Prostate gland (tissue), 2 donors: ENCODE results near the gene TRIM67. TPM values are rescaled to one million over a fixed set of nuclear protein-coding genes. Genes with fewer than 3 reads are reported as not detected.

Experiments
- DNase-seq: peaks from one replicate; pipeline ENCODE4 v3.0.0-alpha.2; 2019; ENCODE audit warnings: low spot score
- H3K27ac ChIP-seq, 2 donors: fragments of 200-600 bp; sonication (generic); 2 replicates each; pipeline ENCODE4 v1.5.1; 2017 to 2019
- H3K27me3 ChIP-seq: fragments of 200-600 bp; sonication (generic); replicated peaks from 2 replicates; pipeline ENCODE4 v1.5.1; 2019; ENCODE audit not compliant: insufficient read depth
- H3K36me3 ChIP-seq, 2 donors: fragments of 200-600 bp; sonication (generic); 1 replicate in 1 of 2; 2 replicates in 1 of 2; pipeline versions ENCODE4 v1.5.1 to v1.8.1; 2017 to 2019
- H3K4me1 ChIP-seq: fragments of 200-600 bp; sonication (generic); replicated peaks from 2 replicates; pipeline ENCODE4 v1.5.1; 2019
- H3K4me3 ChIP-seq, 2 donors: fragments of 200-600 bp; sonication (generic); 2 replicates each; pipeline ENCODE4 v1.5.1; 2017 to 2019
- H3K9me3 ChIP-seq: fragments of 200-600 bp; sonication (generic); 2 replicates; pipeline ENCODE4 v1.5.1; 2017
- POLR2A ChIP-seq: fragments of 450-650 bp; IDR thresholded peaks from one replicate; pipeline ENCODE4 v1.6.1; 2016; ENCODE audit warnings: antibody characterized with exemption, mild to moderate bottlenecking
- POLR2AphosphoS5 ChIP-seq: sonication (generic); formaldehyde crosslinking; IDR thresholded peaks from one replicate; pipeline ENCODE4 v1.6.1; 2017; ENCODE audit warnings: antibody characterized with exemption
- WGBS: methylation state at CpG from one replicate; pipeline ENCODE4 v1.1.5; 2018; 5-methylcytosine and 5-hydroxymethylcytosine counted together
- intact Hi-C: fragments of 100-400 bp; cut with DNase I; formaldehyde crosslinking; loops from one replicate; pipeline ENCODE4 v1.14.2; 2022
- total RNA-seq, 2 donors: library from RNA; depleted of rRNA; stranded (reverse); fragments of >200 nt; gene quantifications; one replicate each; pipeline ENCODE4 v1.1.0, GENCODE V29; 2016
- TF ChIP-seq, protein P1 (sequence below), 4 experiments: fragments of 200-600 bp in 2 of 4; fragments of 450-650 bp in 2 of 4; sonication (generic) in 2 of 4; IDR thresholded peaks; 1 replicate in 3 of 4; 2 replicates in 1 of 4; pipeline ENCODE4 v1.5.1; 2016 to 2019; ENCODE audit warnings: antibody characterized with exemption in 4 of 4, mild to moderate bottlenecking in 2 of 4, moderate library complexity in 2 of 4

Gene TRIM67
- total RNA-seq, 2 donors from 2014 or later: 0.28 TPM; not detected in 1

DNA sequence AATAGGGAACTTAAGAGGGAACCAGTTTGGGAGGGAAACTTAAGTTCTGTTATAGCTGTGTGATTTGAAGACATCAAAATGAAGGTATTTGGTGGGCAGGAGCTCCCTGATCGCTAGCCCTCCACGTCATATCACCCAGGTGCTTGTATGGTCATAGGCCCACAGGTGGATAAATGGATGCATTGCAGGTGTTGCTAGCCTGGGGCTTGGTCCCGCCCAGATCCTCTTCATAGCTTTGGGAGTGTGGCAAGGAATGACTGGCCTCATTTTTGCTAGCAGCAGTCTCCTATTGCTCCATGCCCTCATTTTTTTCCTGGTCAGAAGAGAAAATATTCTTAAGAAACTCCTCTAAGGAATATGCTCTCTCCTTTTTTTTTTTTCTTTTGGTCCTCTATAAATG is 90.5 kb downstream of the TRIM67 start:
- no peak overlapping the region for H3K27ac ChIP-seq
- DNase-seq: no peak
- 92% methylated on average over 3 of the region's 3 CpGs for WGBS
- TF ChIP-seq, protein P1, sequence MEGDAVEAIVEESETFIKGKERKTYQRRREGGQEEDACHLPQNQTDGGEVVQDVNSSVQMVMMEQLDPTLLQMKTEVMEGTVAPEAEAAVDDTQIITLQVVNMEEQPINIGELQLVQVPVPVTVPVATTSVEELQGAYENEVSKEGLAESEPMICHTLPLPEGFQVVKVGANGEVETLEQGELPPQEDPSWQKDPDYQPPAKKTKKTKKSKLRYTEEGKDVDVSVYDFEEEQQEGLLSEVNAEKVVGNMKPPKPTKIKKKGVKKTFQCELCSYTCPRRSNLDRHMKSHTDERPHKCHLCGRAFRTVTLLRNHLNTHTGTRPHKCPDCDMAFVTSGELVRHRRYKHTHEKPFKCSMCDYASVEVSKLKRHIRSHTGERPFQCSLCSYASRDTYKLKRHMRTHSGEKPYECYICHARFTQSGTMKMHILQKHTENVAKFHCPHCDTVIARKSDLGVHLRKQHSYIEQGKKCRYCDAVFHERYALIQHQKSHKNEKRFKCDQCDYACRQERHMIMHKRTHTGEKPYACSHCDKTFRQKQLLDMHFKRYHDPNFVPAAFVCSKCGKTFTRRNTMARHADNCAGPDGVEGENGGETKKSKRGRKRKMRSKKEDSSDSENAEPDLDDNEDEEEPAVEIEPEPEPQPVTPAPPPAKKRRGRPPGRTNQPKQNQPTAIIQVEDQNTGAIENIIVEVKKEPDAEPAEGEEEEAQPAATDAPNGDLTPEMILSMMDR (IDR thresholded peaks at IDR 0.05): no peak
- no peak for TF ChIP-seq POLR2AphosphoS5
- no peak for TF ChIP-seq POLR2A
- no peaks in the 10 kb centered on the region for H3K4me1 ChIP-seq
- no peaks in the 10 kb centered on the region for H3K9me3 ChIP-seq
- intact Hi-C loops: no loop called here
- no peaks in the 10 kb centered on the region for H3K27me3 ChIP-seq
- no peaks in the 10 kb centered on the region for H3K36me3 ChIP-seq
- H3K4me3 ChIP-seq: no peak overlapping the region

DNA sequence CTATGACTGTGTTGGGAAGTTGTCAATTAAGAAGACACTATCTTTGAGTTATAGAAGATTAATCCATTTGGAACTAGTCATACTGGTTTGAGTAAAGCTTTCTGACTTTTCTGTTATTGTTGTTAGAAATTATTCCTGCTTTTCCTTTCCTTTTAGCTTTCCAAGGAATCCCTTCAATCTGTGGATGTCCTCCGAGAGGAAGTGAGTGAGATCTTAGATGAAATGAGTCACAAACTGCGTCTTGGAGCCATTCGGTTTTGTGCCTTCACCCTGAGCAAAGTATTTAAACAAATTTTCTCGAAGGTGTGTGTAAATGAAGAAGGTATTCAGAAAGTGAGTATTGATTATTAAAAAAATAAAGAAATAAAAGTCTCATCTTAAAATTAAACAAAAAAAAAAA is 98.5 kb downstream of the TRIM67 start:
- DNase-seq: no peak
- intact Hi-C loops: no loop called here
- no peak for TF ChIP-seq POLR2A
- TF ChIP-seq, protein P1 (IDR thresholded peaks at IDR 0.05): no peak

DNA sequence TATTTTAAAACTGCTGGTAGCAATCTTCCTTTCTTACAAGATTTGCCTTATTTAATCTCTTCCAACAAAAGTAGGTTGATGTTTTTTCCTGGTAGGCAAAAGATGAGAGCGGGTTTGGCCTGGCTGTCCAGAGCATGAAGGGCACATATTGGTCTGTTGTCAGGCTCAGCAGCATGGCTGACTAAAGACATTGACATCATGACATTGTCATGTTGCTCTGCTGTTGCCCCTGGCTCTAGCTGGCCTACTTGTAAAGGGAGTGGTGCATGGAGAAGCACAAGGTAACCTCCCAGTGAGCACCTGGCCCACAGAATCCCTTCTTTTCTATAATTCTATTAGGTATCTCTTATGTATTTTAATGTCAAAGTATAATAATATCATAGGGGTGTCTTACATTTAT is 102.8 kb downstream of the TRIM67 start:
- 96% methylated on average over 1 of the region's 1 CpG for WGBS
- TF ChIP-seq POLR2AphosphoS5 (no peak), POLR2A (no peak)
- TF ChIP-seq, protein P1 (IDR thresholded peaks at IDR 0.05): no peak
- Histone ChIP-seq H3K9me3 (no peaks in the 10 kb centered on the region), H3K36me3 (no peaks in the 10 kb centered on the region), H3K27me3 (no peaks in the 10 kb centered on the region), H3K4me3 (no peak overlapping the region), H3K27ac (no peak overlapping the region), H3K4me1 (no peaks in the 10 kb centered on the region)
- no peak for DNase-seq
- intact Hi-C loops: no loop called here

More for the DNA sequence above, 98.5 kb downstream of the TRIM67 start:
- Histone ChIP-seq H3K4me3 (no peak overlapping the region), H3K27me3 (no peaks in the 10 kb centered on the region), H3K9me3 (no peaks in the 10 kb centered on the region), H3K4me1 (no peaks in the 10 kb centered on the region), H3K27ac (no peak overlapping the region), H3K36me3 (no peaks in the 10 kb centered on the region)
- WGBS: 88% methylated on average over 4 of the region's 4 CpGs

DNA sequence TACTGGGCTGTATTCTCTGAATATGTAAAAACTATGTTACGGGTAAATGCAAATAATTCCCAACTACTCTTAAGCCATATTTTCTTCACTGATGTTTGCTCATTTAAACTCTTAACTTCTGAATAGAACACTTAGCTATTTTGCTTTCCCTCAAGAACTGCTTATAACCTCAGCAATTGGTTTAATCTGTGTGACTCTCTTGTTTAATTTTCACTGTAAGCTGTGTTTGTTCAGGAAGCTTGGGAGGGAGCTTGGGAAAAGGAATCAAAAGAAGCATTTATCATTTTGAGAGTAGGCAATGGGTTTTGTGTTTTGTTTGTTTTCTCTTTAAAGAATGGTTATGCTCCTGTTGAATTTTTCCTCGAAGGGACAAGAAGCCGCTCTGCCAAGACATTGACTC is 103.5 kb downstream of the TRIM67 start:
- intact Hi-C loops: no loop called here
- Histone ChIP-seq H3K4me1 (no peaks in the 10 kb centered on the region), H3K27ac (no peak overlapping the region), H3K4me3 (no peak overlapping the region), H3K9me3 (no peaks in the 10 kb centered on the region), H3K36me3 (no peaks in the 10 kb centered on the region), H3K27me3 (no peaks in the 10 kb centered on the region)
- no peak for DNase-seq
- WGBS: 65% methylated on average over 3 of the region's 3 CpGs
- TF ChIP-seq POLR2A: no peak
- TF ChIP-seq, protein P1 (IDR thresholded peaks at IDR 0.05): no peak
- TF ChIP-seq POLR2AphosphoS5: no peak

DNA sequence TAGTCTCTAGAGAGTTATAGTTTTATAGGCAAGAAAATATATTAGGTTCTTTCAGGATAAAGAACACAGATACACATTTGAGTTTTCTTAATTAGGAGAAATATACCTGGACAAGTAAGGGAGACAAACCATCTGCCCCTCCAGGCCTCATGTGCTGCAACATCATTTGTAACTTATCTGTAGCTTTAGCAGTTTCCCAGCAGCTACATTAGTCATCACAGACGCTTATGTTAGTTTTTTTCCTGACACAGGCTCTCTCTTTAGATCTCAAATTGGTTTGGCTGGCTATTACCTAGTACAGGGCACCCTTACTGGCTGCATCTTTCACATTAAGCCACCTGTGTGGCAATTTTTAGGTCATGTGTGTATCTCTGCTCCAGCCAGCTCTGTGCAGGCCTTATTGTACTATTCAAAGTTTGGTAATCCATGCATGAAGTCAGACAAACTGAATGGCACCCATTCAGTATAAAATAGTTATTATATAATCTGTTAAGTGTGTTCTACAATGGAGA is 105.0 kb downstream of the TRIM67 start:
- peaks cover 0 to 3% of the 10 kb centered on the region in 2 donors for H3K36me3 ChIP-seq
- TF ChIP-seq POLR2AphosphoS5 (no peak), POLR2A (no peak)
- TF ChIP-seq, protein P1 (IDR thresholded peaks at IDR 0.05): no peak
- no peaks in the 10 kb centered on the region for H3K27me3 ChIP-seq
- H3K4me3 ChIP-seq: no peak overlapping the region
- no peak for DNase-seq
- 45% methylated on average over 1 of the region's 1 CpG for WGBS
- H3K27ac ChIP-seq: no peak overlapping the region
- H3K4me1 ChIP-seq: no peaks in the 10 kb centered on the region
- intact Hi-C loops: no loop called here
- no peaks in the 10 kb centered on the region for H3K9me3 ChIP-seq
